Erythroblast (primary cell): Measurements from ENCODE around the gene PAH.
"Not testable (repeated sequence)": the region's sequence is repeated elsewhere in the genome, so short reads cannot be mapped to it uniquely, and the experiment has no call there.

Experiments
- DNase-seq, 2 experiments: peaks; one replicate each; lab custom pipeline; 2025; lab: John Stamatoyannopoulos, UW
- GATA1 ChIP-seq: IDR thresholded peaks from 2 replicates; pipeline ENCODE4 v1.6.1; 2011; ENCODE audit warnings: low read depth, mild to moderate bottlenecking, control low read depth, low read length, moderate library complexity
- POLR2A ChIP-seq: IDR thresholded peaks from 2 replicates; pipeline ENCODE4 v1.6.1; 2011; ENCODE audit warnings: mild to moderate bottlenecking, low read length

Gene PAH

GRCh38 chr12:102865821-102866615 lies 51.0 kb downstream of the PAH start:
- no peak for DNase-seq
- no peak for TF ChIP-seq GATA1
- TF ChIP-seq POLR2A, result no peak

GRCh38 chr12:102862486-102862885 lies 54.6 kb downstream of the PAH start:
- TF ChIP-seq GATA1, result no peak
- no peak for TF ChIP-seq POLR2A

DNA sequence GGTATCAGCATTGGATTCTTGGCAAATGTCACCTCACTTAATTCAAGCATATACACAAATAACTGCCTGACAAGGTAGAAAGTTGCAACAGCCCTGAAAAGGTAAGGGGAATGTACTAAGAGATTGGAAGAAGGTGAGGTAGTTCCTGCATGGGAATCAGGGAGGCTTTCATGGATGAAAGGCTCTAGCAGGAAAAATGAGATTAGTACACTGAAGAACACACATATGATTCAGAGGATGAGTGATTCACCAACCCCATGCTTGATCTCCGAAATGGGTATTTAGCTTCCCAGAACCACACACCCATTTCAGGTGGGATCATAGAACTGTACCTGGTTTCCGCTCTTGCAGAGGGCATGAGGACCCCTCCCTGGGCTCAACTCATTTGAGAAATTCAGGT lies 65.8 kb downstream of the PAH start:
- no peak for TF ChIP-seq POLR2A
- no peak for TF ChIP-seq GATA1
- DNase-seq, result no peak

More at GRCh38 chr12:102862486-102862885, 54.6 kb downstream of the PAH start:
- DNase-seq, result no peak

GRCh38 chr12:102849722-102850447 lies 67.2 kb downstream of the PAH start:
- no peak for TF ChIP-seq GATA1
- TF ChIP-seq POLR2A, result no peak
- DNase-seq, result no peak

DNA sequence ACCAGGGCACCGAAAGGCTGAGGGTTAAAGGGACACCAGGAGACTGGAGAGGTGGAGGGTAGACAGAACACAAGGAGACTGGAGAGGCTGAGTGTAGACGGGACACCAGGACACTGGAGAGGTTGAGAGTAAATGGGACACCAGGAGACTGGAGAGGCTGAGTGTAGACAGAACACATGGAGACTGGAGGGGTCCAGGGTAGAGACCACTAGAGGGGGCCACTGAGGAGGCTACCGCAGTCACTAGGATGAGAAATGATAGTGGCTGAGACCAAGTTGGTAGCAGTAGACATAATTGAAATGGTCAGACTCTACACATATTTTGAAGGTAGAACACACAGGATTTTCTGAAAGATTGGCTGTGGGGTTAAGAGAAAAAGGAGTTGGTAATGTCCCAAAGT lies 68.2 kb downstream of the PAH start:
- TF ChIP-seq GATA1 (no peak), POLR2A (no peak)
- no peak for DNase-seq

GRCh38 chr12:102847131-102847530 lies 69.9 kb downstream of the PAH start:
- DNase-seq, result no peak
- TF ChIP-seq POLR2A (no peak), GATA1 (no peak)

DNA sequence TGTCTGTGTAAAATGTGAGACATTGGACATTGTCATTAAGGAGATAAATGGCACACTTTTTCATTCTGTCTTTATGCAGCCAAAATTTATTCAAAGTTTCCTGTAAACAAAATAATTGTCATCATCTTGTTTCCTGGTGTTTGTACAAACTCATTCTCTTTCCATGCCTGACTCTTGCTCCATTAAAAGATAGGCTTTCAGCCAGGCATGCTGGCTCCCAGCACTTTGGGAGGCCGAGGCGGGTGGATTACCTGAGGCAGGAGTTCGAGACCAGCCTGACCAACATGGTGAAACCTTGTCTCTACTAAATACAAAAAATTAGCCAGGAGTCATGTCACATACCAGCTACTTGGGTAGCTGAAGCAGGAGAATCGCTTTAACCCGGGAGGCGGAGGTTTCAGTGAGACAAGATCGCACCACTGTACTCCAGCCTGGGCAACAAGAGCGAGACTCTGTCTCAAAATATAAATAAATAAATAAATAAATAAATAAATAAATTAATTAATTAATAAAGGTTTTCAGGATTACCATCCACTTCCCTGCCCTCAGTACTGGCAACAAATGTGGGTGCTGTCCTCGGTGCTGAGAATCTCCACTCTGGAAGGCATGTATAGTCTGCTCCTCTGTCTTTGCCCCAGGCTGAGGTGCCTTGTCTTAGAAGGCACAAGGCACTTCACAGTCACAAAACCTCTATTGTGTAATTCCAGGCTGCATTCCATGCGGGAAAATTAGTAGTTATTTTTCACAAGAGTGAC lies 83.2 kb downstream of the PAH start:
- TF ChIP-seq GATA1, result no peak
- TF ChIP-seq POLR2A, result no peak

GRCh38 chr12:102832826-102833225 lies 84.2 kb downstream of the PAH start:
- not testable (repeated sequence) for DNase-seq

More for the DNA sequence above, 83.2 kb downstream of the PAH start:
- DNase-seq, result no peak

DNA sequence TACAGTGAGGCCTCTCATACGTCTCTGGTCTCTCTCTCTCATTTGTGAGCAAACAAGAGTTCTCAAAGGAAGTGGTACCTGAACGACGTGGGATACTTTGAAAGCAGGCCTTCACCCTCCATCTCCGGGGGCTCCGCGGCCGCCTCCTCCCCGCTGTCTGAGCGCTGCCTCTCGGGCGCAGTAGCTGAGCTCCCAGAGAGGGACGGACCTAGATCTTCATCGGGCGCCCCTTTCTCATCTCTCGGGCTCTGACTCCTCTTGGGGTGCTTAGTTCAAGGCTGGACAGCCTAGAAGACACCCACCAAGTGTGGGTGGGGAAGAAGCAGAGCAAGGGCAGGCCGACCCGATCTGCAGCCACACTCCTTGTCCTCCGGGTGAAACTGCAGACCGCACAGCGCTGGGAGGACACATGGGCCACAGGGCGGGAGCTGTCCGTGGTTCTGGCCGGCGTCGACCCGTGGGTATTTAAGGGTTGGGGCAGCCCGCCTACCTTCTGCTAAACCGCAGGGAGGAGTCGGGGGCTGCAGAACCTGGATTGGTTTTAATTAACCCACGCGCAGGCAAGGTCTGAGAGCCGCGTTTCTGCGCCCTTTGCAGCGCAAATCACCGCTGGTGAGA lies 92.7 kb downstream of the PAH start:
- no peak for TF ChIP-seq GATA1
- TF ChIP-seq POLR2A, result no peak
- DNase-seq, result peak; percentile 2 to 7

DNA sequence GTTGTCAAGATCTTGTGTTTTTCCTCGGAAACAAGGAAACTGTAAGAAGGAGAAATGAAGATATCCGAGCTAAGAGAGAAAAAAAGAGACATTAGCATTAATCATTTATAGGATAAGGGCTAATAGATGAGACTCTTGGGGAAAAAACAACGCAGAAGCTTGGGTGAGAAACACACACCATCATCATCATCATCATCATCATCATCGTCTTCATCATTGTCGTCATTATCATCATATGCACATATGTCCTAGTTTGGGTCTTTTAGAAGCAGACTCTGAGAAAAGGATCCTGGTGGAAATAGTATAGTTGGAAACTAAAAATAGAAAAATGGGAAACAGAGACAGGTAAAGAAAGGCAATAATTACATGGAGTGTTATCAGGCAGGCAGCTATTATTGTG lies 95.9 kb downstream of the PAH start:
- no peak for DNase-seq
- TF ChIP-seq GATA1 (no peak), POLR2A (no peak)

DNA sequence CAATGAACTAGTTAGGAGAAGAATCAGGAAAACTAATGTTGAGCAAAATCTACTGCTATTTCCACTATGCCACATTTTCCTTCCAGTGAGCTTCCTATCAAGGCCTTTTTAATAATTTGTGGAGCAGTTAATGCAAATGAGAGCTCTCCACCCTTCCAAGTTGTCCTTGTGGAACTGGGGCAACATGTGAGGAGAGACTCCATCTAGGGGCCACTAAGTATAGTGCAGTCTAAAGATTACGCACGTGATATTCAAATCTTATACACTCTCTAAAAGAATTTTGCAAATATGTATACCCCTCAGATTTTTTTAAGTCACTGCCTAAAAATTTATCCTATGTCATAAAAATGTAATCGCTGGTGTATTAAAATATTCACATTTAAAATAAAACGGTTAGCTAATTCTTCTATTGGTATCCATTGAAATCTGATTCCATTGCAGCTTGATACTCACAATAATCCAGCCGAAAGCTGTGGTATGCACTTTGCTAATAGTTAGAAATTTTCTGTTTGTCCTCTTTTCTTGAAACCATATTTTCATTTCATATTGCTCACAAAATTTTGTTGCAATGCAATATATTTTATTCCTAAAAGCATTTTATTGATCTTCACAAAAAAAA lies 100.1 kb downstream of the PAH start:
- peak in 1 of 2 experiments; percentile 26 for DNase-seq
- TF ChIP-seq GATA1 (no peak), POLR2A (no peak)

DNA sequence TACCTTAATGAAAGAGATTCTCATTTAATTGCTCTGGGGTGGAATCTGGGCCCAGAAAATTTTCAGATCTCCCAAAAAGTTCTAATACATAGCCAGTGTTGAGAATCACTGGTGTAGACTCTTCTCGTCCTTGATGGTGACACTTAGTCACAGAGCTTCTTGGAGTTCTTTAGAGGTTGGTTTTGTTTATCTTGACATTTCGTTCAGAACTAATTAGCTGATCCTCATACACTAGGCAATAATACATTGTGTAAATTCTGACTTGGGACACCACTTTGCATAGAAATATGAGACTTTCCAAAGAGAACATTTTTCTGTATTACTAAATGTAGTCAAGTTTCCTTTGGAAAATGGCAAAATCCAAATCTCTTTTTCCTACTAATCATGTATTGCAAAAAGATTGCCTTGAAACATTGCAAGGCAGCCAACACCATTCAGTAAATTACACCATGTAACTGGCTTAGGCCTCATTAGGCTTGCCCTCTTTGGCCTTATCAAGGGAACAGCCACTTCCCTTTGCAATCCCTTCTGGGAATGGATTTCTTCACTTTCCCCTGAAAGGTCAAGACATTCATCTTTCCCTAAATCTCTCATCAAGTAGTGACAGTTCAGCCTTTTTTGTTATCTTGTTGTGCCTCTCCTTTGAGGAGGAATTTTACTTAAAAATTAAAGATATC lies 102.2 kb downstream of the PAH start:
- TF ChIP-seq POLR2A, result no peak
- DNase-seq, result no peak

- no peak for DNase-seq
- no peak for TF ChIP-seq GATA1
- no peak for TF ChIP-seq POLR2A
These were observed 104.7 kb downstream of the PAH start for GRCh38 chr12:102812344-102812743.

DNA sequence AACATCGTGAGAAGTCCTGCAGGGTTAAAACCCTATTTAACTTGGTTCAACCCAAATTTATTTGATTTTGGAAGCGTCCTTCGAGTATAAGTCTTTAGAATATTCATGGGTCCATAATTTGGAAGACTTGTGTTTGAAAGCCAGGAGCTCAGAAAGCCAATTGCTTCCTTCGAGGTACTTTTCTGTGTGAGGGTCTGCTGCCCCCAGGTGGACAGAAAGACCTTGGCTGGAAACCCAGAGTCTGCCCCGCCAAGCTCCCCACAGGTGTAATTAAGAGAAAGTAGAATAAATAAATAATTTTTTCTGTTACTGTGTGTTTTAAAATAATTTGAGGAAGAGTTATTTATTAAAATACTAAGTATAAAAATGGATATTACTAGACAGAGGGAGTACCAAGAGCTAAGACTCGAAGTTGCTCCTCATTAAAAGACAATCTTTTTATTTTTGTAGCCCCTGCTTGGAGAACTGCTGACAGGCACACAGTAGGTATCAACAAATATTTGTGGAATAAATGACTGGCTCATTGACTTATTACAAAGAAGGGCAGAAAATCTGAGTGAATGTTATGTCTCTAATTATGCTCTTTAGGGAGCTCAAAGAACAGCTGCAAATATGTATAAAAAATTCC lies 105.8 kb downstream of the PAH start:
- DNase-seq, result peak; percentile 2 to 27
- no peak for TF ChIP-seq GATA1
- no peak for TF ChIP-seq POLR2A
